Subcutaneous abdominal adipose tissue (tissue), 5 donors: ENCODE data around the gene TTYH1.

Experiments
- H3K27ac ChIP-seq: one replicate; pipeline ENCODE4 v1.7.0; 2013; ENCODE audit warnings: low read depth, mild to moderate bottlenecking, inconsistent platforms, low read length, moderate library complexity
- H3K27me3 ChIP-seq, 5 donors: one replicate each; pipeline ENCODE4 v1.7.0; 2013; ENCODE audit warnings: low read length in 5 of 5, inconsistent platforms in 1 of 5; ENCODE audit not compliant: control insufficient read depth in 5 of 5, insufficient read depth in 4 of 5
- H3K36me3 ChIP-seq, 5 donors: one replicate each; pipeline ENCODE4 v1.7.0; 2013; ENCODE audit warnings: low read length in 5 of 5; ENCODE audit not compliant: control insufficient read depth in 5 of 5, insufficient read depth in 5 of 5
- H3K4me1 ChIP-seq, 5 donors: one replicate each; pipeline ENCODE4 v1.7.0; 2013; ENCODE audit warnings: low read length in 5 of 5, mild to moderate bottlenecking in 3 of 5, moderate library complexity in 1 of 5; ENCODE audit not compliant: control insufficient read depth in 5 of 5, insufficient read depth in 5 of 5
- H3K4me3 ChIP-seq, 5 donors: one replicate each; pipeline ENCODE4 v1.7.0; 2013; ENCODE audit warnings: low read length in 5 of 5, low read depth in 1 of 5
- H3K9ac ChIP-seq, 5 donors: one replicate each; pipeline ENCODE4 v1.7.0; 2013; ENCODE audit warnings: low read length in 5 of 5, mild to moderate bottlenecking in 4 of 5, moderate library complexity in 3 of 5
- H3K9me3 ChIP-seq, 5 donors: one replicate each; pipeline ENCODE4 v1.7.0; 2013; ENCODE audit warnings: low read length in 5 of 5; ENCODE audit not compliant: control insufficient read depth in 5 of 5
- donor health status: healthy.
- donor health status: healthy.
- donor health status: healthy.
- donor health status: healthy.
- donor health status: healthy.

The TTYH1 gene

GRCh38 chr19:54484451-54484850 lies 69.2 kb downstream of the TTYH1 start:
- Histone ChIP-seq H3K9me3 (no peaks in the 10 kb centered on the region), H3K27me3 (peaks cover 0 to 6% (median 4%) of the 10 kb centered on the region in 5 donors), H3K36me3 (no peaks in the 10 kb centered on the region), H3K4me1 (peaks cover 0 to 4% (median 3%) of the 10 kb centered on the region in 5 donors), H3K9ac (no peak overlapping the region), H3K4me3 (no peak overlapping the region), H3K27ac (no peak overlapping the region)

- Histone ChIP-seq H3K9ac (no peak overlapping the region), H3K27me3 (peaks cover 0 to 9% (median 5%) of the 10 kb centered on the region in 5 donors), H3K36me3 (no peaks in the 10 kb centered on the region), H3K4me1 (peaks cover 0 to 4% (median 3%) of the 10 kb centered on the region in 5 donors), H3K4me3 (no peak overlapping the region), H3K27ac (no peak overlapping the region), H3K9me3 (no peaks in the 10 kb centered on the region)
These were observed 70.6 kb downstream of the TTYH1 start for GRCh38 chr19:54485851-54486250.
